ENCODE results near the gene EHD2.

DNA sequence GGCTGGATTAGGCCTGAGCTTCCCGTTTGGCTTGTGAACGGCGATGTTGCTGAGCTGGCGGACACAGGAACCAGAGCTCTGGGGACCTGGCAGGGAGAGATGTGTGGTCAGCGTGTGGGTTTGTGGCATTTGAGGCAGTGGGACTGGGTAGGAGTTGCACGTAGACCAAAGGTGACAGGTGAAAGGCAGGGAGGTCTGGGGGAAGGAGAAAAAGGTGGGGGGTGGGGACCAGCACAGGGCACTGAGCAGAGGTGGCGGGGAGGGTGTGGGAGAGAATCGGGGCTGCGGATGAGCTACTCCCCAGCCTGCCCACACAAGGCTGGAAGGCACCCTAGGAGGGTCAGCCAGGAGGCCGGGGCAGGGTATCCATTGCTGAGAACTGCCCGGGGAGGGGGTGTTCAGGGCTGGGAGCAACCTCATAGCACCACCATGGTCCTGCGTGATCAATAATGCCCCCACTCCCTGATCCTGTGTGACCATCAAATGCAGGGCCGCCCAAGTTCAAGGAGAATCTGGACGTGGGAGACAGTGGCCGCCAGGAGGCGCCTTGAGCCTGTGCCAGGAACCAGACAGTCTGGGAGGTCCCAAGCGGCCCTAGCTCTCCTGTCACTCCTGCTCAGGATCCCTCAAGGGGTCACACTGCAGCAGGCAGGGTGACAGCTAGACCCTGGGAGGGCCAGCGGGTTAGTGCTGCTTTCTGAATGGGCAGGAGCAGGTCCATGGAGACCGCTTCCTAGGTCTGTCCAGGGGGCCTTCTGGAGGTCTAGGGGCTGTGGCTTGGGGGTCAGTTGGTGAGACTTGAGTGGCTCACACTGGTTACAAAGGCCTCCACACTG lies 52.5 kb downstream of the EHD2 start:
- TF ChIP-seq, protein P1, sequence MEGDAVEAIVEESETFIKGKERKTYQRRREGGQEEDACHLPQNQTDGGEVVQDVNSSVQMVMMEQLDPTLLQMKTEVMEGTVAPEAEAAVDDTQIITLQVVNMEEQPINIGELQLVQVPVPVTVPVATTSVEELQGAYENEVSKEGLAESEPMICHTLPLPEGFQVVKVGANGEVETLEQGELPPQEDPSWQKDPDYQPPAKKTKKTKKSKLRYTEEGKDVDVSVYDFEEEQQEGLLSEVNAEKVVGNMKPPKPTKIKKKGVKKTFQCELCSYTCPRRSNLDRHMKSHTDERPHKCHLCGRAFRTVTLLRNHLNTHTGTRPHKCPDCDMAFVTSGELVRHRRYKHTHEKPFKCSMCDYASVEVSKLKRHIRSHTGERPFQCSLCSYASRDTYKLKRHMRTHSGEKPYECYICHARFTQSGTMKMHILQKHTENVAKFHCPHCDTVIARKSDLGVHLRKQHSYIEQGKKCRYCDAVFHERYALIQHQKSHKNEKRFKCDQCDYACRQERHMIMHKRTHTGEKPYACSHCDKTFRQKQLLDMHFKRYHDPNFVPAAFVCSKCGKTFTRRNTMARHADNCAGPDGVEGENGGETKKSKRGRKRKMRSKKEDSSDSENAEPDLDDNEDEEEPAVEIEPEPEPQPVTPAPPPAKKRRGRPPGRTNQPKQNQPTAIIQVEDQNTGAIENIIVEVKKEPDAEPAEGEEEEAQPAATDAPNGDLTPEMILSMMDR (optimal IDR thresholded peaks at IDR 0.05 in 1 of 3, IDR thresholded peaks at IDR 0.05 in 1 of 3, conservative IDR thresholded peaks at IDR 0.05 in 1 of 3; ENCODE audit: extremely low read depth in 1 of 3, insufficient read depth in 2 of 3, low read length in 3 of 3): peak; percentile 76 to 92 (median 84)
- no peak for TF ChIP-seq EZH2 (IDR thresholded peaks at IDR 0.05; ENCODE audit: low read length)
